Natural killer cell (primary cell): ENCODE data around the gene RAG2. TPM values are rescaled to one million over a fixed set of nuclear protein-coding genes. Genes with fewer than 3 reads are reported as not detected.

Source experiments
- ATAC-seq, 3 donors: fragments of 150-1000 bp in 2 of 3; fragments of 200-7000 bp in 1 of 3; cut with Tn5 transposase; 1 replicate in 1 of 3; 2 replicates in 2 of 3; pipeline ENCODE4 v1.10.0; 2021; ENCODE audit warnings: mild to moderate bottlenecking in 2 of 3, moderate library complexity in 2 of 3
- DNase-seq, 2 donors: peaks; one replicate each; pipeline versions ENCODE4 v3.0.0 to v3.0.0-alpha.2; 2013 to 2021; ENCODE audit warnings: mixed read lengths in 1 of 2
- H3K27ac ChIP-seq: one replicate; pipeline ENCODE4 v1.5.1; 2013; ENCODE audit warnings: mild to moderate bottlenecking, low read length
- H3K27me3 ChIP-seq: one replicate; pipeline ENCODE4 v1.6.1; 2013; ENCODE audit warnings: low read length; ENCODE audit not compliant: control insufficient read depth, insufficient read depth
- H3K36me3 ChIP-seq: one replicate; pipeline ENCODE4 v1.6.1; 2013; ENCODE audit warnings: low read length; ENCODE audit not compliant: control insufficient read depth, insufficient read depth
- H3K4me1 ChIP-seq: one replicate; pipeline ENCODE4 v1.6.1; 2013; ENCODE audit warnings: low read length; ENCODE audit not compliant: control insufficient read depth, insufficient read depth
- H3K4me3 ChIP-seq: one replicate; pipeline ENCODE4 v1.5.1; 2013; ENCODE audit warnings: low read length
- H3K9me3 ChIP-seq: one replicate; pipeline ENCODE4 v1.6.1; 2013; ENCODE audit warnings: low read length; ENCODE audit not compliant: control insufficient read depth, insufficient read depth
- H3K27ac Mint-ChIP-seq, 2 donors: one replicate each; pipeline ENCODE4 v1.8.0; 2022; ENCODE audit warnings: mild to moderate bottlenecking in 2 of 2, mixed read lengths in 2 of 2, moderate library complexity in 1 of 2
- H3K27me3 Mint-ChIP-seq, 2 donors: one replicate each; pipeline ENCODE4 v1.8.0; 2022; ENCODE audit warnings: low read depth in 2 of 2, mixed read lengths in 2 of 2
- H3K36me3 Mint-ChIP-seq: one replicate; pipeline ENCODE4 v1.8.0; 2022; ENCODE audit warnings: mixed read lengths
- H3K4me1 Mint-ChIP-seq, 2 donors: one replicate each; pipeline ENCODE4 v1.8.0; 2022; ENCODE audit warnings: mixed read lengths in 2 of 2
- H3K4me3 Mint-ChIP-seq: one replicate; pipeline ENCODE4 v1.8.0; 2022; ENCODE audit warnings: mild to moderate bottlenecking, moderate library complexity, mixed read lengths
- H3K9me3 Mint-ChIP-seq, 2 donors: one replicate each; pipeline ENCODE4 v1.8.0; 2022; ENCODE audit warnings: mixed read lengths in 2 of 2
- WGBS: methylation state at CpG from one replicate; pipeline ENCODE4 v1.1.7; 2013; ENCODE audit warnings: missing lambda C conversion rate; ENCODE audit not compliant: insufficient coverage; 5-methylcytosine and 5-hydroxymethylcytosine counted together
- intact Hi-C: fragments of 100-400 bp; cut with micrococcal nuclease; formaldehyde crosslinking; loops from one replicate; pipeline ENCODE4 v1.14.2; 2022
- total RNA-seq, 4 donors: library from RNA; stranded (reverse); fragments of 120-200 nt in 1 of 4; gene quantifications; one replicate each; pipeline versions ENCODE4 v1.2.3 to v1.2.4, GENCODE V29; 2013 to 2022
- TF ChIP-seq, protein P1 (sequence below): fragments of 200-600 bp; IDR thresholded peaks from one replicate; pipeline ENCODE4 v1.8.0; 2022; ENCODE audit warnings: antibody characterized with exemption

Gene RAG2
- total RNA-seq, 3 donors from 2014 or later (not counting 1 experiment from before 2014, with no cell fraction given) = not detected

DNA sequence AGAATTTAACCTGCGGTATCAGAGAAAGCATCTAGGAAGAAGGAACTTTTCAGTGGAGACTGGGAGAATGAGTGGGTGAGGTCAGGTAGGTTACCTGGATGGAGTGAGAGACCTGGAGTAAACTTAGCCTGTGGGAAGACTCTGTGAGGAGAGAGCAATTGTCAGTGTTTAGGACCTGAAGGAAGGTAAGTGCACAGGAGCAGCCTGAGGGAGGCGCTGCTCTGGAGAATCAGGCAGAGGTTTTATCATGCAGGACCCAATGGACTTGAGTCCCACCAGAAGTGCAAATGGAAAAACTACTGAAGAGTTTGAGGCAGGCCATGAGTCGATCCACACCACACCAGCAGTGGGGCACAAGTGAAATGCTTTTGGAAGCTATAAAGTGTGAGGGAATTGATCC, 14.4 kb downstream of the RAG2 start:
- Histone ChIP-seq H3K27ac (no peak overlapping the region), H3K36me3 (no peaks in the 10 kb centered on the region), H3K27me3 (no peaks in the 10 kb centered on the region), H3K9me3 (no peaks in the 10 kb centered on the region), H3K4me1 (no peaks in the 10 kb centered on the region), H3K4me3 (no peak overlapping the region)
- Mint-ChIP-seq H3K27ac (no peak overlapping the region), H3K4me1 (no peaks in the 10 kb centered on the region), H3K36me3 (no peaks in the 10 kb centered on the region), H3K4me3 (no peak overlapping the region), H3K27me3 (peaks cover 19 to 41% of the 10 kb centered on the region in 2 donors), H3K9me3 (no peaks in the 10 kb centered on the region)
- TF ChIP-seq, protein P1, sequence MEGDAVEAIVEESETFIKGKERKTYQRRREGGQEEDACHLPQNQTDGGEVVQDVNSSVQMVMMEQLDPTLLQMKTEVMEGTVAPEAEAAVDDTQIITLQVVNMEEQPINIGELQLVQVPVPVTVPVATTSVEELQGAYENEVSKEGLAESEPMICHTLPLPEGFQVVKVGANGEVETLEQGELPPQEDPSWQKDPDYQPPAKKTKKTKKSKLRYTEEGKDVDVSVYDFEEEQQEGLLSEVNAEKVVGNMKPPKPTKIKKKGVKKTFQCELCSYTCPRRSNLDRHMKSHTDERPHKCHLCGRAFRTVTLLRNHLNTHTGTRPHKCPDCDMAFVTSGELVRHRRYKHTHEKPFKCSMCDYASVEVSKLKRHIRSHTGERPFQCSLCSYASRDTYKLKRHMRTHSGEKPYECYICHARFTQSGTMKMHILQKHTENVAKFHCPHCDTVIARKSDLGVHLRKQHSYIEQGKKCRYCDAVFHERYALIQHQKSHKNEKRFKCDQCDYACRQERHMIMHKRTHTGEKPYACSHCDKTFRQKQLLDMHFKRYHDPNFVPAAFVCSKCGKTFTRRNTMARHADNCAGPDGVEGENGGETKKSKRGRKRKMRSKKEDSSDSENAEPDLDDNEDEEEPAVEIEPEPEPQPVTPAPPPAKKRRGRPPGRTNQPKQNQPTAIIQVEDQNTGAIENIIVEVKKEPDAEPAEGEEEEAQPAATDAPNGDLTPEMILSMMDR = no peak
- DNase-seq (no peak), ATAC-seq (no peak)
- WGBS = 88% methylated on average over 3 of the region's 3 CpGs
- intact Hi-C loops = no loop called here

DNA sequence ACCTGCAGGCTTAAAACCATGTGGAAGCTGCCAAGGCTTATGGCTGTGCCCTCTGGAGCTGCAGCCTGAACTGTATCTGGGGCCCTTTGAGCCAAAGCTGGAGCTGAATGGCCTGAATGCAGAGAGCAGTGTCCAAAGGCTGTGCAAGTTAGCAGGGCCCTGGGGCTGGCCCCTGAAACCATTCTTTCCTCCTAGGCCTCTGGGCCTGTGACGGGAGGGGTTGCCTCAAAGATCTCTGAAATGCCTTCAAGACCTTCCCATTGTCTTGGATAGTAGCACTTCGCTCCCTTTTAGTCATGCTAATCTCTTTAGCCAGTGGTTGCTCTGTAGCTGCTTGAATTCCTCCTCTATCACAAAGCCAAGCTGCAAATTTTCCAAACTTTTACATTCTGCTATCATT, 16.5 kb downstream of the RAG2 start:
- Mint-ChIP-seq H3K4me3 (no peak overlapping the region), H3K27me3 (peaks cover 10 to 21% of the 10 kb centered on the region in 2 donors), H3K27ac (no peak overlapping the region), H3K36me3 (no peaks in the 10 kb centered on the region), H3K4me1 (no peaks in the 10 kb centered on the region), H3K9me3 (no peaks in the 10 kb centered on the region)
- ATAC-seq (no peak), DNase-seq (no peak)
- no peaks in the 10 kb centered on the region for H3K9me3 ChIP-seq
- H3K4me1 ChIP-seq = no peaks in the 10 kb centered on the region
- H3K4me3 ChIP-seq = no peak overlapping the region
- H3K27me3 ChIP-seq = no peaks in the 10 kb centered on the region
- no peaks in the 10 kb centered on the region for H3K36me3 ChIP-seq
- TF ChIP-seq, protein P1 = no peak
- intact Hi-C loops = no loop called here
- 87% methylated on average over 2 of the region's 2 CpGs for WGBS
- no peak overlapping the region for H3K27ac ChIP-seq

DNA sequence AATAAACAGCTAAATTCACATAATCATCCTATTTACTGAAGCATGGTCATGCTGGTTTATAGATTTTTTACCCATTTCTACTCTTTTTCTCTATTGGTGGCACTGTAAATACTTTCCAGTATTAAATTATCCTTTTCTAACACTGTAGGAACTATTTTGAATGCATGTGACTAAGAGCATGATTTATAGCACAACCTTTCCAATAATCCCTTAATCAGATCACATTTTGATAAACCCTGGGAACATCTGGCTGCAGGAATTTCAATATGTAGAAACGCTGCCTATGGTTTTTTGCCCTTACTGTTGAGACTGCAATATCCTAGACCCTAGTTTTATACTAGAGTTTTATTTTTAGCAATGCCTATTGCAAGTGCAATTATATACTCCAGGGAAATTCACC, 19.6 kb downstream of the RAG2 start:
- DNase-seq (no peak), ATAC-seq (no peak)
- Histone ChIP-seq H3K27ac (no peak overlapping the region), H3K27me3 (no peaks in the 10 kb centered on the region), H3K4me1 (no peaks in the 10 kb centered on the region), H3K36me3 (peaks cover 1% of the 10 kb centered on the region), H3K4me3 (no peak overlapping the region), H3K9me3 (no peaks in the 10 kb centered on the region)
- Mint-ChIP-seq H3K4me1 (no peaks in the 10 kb centered on the region), H3K36me3 (no peaks in the 10 kb centered on the region), H3K27me3 (peaks cover 4 to 13% of the 10 kb centered on the region in 2 donors), H3K27ac (no peak overlapping the region), H3K4me3 (no peak overlapping the region), H3K9me3 (no peaks in the 10 kb centered on the region)
- intact Hi-C loops = no loop called here
- TF ChIP-seq, protein P1 = no peak
- 83% methylated on average over 1 of the region's 1 CpG for WGBS

- intact Hi-C loops = no loop called here
- no peaks in the 10 kb centered on the region for H3K9me3 Mint-ChIP-seq
- H3K4me3 Mint-ChIP-seq = no peak overlapping the region
- H3K4me1 ChIP-seq = no peaks in the 10 kb centered on the region
- H3K36me3 Mint-ChIP-seq = no peaks in the 10 kb centered on the region
- DNase-seq (no peak), ATAC-seq (no peak)
- H3K27me3 Mint-ChIP-seq = peaks cover 3 to 13% of the 10 kb centered on the region in 2 donors
- H3K4me1 Mint-ChIP-seq = no peaks in the 10 kb centered on the region
- no peak overlapping the region for H3K27ac ChIP-seq
- H3K27ac Mint-ChIP-seq = no peak overlapping the region
- H3K36me3 ChIP-seq = peaks cover 1% of the 10 kb centered on the region
- H3K27me3 ChIP-seq = no peaks in the 10 kb centered on the region
- WGBS = no CpG with 5 or more reads among the region's 2 CpGs
- no peak overlapping the region for H3K4me3 ChIP-seq
- TF ChIP-seq, protein P1 = no peak
- H3K9me3 ChIP-seq = no peaks in the 10 kb centered on the region
These were observed 20.2 kb downstream of the RAG2 start for GRCh38 chr11:36577859-36578258.
